Measurements from ENCODE around the gene TACSTD2.

GRCh38 chr1:58573138-58573537 lies 3.9 kb downstream of the TACSTD2 start:
- TF ChIP-seq POLR2AphosphoS5 (IDR thresholded peaks at IDR 0.05; ENCODE audit: low read depth) (no peak), CTCF (IDR thresholded peaks at IDR 0.05; ENCODE audit: insufficient read depth, low read length) (no peak), REST (IDR thresholded peaks at IDR 0.05; ENCODE audit: insufficient replicate concordance, low read depth) (no peak), GABPA (IDR thresholded peaks at IDR 0.05; ENCODE audit: low read depth) (no peak)
